ENCODE data around the gene CARMIL1. TPM values are rescaled to one million over a fixed set of nuclear protein-coding genes. Genes with fewer than 3 reads are reported as not detected.

Gene CARMIL1
- total RNA-seq, 4 donors from 2014 or later: 11.8 to 23.2 (median 17.1) TPM

GRCh38 chr6:25489399-25489798 is 210.2 kb downstream of the CARMIL1 start:
- no peak overlapping the region for H3K4me3 ChIP-seq
- no peaks in the 10 kb centered on the region for H3K36me3 ChIP-seq
- H3K4me1 ChIP-seq: no peaks in the 10 kb centered on the region
- H3K27me3 ChIP-seq: no peaks in the 10 kb centered on the region
- intact Hi-C loops (cut with DNase I; ENCODE audit: low total_unique reads): loop anchor here (5.0 kb wide), 1 partner anchor 212 kb away; the partner anchor contains the start of gene CARMIL1
- H3K9me3 ChIP-seq: no peaks in the 10 kb centered on the region
- H3K27ac ChIP-seq: peak overlapping the region in 1 of 2 donors; percentile 14
- TF ChIP-seq POLR2A (IDR thresholded peaks at IDR 0.05): no peak
- TF ChIP-seq, protein P1, sequence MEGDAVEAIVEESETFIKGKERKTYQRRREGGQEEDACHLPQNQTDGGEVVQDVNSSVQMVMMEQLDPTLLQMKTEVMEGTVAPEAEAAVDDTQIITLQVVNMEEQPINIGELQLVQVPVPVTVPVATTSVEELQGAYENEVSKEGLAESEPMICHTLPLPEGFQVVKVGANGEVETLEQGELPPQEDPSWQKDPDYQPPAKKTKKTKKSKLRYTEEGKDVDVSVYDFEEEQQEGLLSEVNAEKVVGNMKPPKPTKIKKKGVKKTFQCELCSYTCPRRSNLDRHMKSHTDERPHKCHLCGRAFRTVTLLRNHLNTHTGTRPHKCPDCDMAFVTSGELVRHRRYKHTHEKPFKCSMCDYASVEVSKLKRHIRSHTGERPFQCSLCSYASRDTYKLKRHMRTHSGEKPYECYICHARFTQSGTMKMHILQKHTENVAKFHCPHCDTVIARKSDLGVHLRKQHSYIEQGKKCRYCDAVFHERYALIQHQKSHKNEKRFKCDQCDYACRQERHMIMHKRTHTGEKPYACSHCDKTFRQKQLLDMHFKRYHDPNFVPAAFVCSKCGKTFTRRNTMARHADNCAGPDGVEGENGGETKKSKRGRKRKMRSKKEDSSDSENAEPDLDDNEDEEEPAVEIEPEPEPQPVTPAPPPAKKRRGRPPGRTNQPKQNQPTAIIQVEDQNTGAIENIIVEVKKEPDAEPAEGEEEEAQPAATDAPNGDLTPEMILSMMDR (IDR thresholded peaks at IDR 0.05): no peak
- no peak for DNase-seq

DNA sequence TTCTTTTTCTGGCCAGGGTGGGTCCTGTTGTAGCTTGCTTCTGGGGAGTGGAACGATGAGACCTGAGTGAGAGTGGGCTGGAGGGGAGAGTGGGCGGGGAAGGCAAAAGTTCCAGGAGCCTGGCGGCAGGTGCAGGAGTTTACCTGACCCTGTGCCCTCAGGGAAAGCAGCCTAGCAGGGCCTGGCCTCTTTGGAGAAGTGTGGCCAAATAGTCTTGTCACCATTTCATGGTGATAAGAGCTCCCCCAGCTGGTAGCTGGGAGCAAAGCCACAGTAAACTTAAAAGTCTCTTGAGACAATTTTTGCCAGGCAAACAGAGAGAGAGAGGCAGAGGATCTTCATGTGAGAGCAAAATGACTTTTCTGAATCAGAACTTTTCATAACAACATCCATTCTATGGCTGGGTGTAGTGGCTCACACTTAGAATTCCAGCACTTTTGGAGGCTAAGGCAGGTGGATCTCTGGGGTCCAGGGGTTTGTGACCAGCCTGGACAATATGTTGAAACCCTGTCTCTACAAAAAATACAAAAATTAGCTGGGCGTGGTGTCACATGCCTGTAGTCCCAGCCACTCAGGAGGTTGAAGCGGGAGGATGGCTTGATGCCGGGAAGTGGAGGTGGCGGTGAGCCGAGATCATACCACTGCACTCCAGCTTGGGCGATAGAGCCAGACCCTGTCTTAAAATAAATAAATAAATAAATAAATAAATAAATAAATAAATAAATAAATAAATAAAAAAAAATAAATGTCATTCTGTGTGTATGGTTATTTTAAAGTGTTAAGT is 211.0 kb downstream of the CARMIL1 start:
- TF ChIP-seq, protein P1 (IDR thresholded peaks at IDR 0.05): peak; percentile 64 to 85 (median 82)
- TF ChIP-seq POLR2A (IDR thresholded peaks at IDR 0.05): no peak
- Histone ChIP-seq H3K27ac (peak overlapping the region in 1 of 2 donors; percentile 14), H3K9me3 (no peaks in the 10 kb centered on the region), H3K4me3 (no peak overlapping the region), H3K27me3 (no peaks in the 10 kb centered on the region), H3K36me3 (no peaks in the 10 kb centered on the region), H3K4me1 (no peaks in the 10 kb centered on the region)
- peak; percentile 72 to 73 for DNase-seq
- intact Hi-C loops (cut with DNase I; ENCODE audit: low total_unique reads): no loop called here

DNA sequence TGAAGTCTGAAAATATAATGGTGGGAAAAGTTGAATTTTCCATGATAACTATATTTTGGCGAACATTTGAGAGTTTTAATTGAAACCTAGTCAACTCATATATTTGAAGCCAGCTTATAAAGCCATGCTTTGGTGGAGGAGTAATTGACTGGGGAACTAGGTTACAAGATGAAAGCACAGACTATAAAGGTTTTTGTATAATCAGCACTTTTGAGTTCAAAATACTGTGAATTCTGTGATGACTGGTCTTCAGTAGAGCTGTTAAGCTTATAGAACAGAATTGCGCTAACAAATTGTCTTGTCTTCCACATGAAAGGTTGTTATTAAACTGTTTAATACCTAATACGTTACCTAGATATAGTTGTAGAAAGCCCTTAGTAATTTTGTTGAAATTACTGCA is 213.8 kb downstream of the CARMIL1 start:
- H3K9me3 ChIP-seq: no peaks in the 10 kb centered on the region
- H3K4me3 ChIP-seq: no peak overlapping the region
- TF ChIP-seq, protein P1 (IDR thresholded peaks at IDR 0.05): no peak
- TF ChIP-seq POLR2A (IDR thresholded peaks at IDR 0.05): no peak
- intact Hi-C loops (cut with DNase I; ENCODE audit: low total_unique reads): no loop called here
- no peaks in the 10 kb centered on the region for H3K27me3 ChIP-seq
- no peaks in the 10 kb centered on the region for H3K4me1 ChIP-seq
- no peaks in the 10 kb centered on the region for H3K36me3 ChIP-seq
- no peak overlapping the region for H3K27ac ChIP-seq
- DNase-seq: no peak

DNA sequence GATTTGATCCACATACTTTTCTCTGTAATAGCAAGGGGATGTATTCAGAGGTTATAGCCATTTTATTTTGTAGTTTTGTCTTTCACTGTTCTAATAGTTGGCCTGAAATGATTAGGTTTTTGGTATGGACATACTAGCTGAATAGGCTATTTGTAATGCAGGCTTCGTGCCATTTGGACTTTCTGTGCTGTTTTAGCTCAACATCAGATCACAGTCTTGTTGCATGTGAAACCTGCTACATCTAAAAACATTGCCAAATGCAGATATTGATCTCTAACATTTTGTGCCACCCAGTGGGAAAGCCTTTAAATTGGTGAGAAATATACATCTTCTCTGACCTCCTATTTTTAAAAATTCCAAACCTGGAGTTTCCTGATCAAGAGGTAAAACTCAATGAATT is 215.3 kb downstream of the CARMIL1 start:
- intact Hi-C loops (cut with DNase I; ENCODE audit: low total_unique reads): no loop called here
- Histone ChIP-seq H3K27me3 (no peaks in the 10 kb centered on the region), H3K27ac (no peak overlapping the region), H3K4me3 (no peak overlapping the region), H3K36me3 (no peaks in the 10 kb centered on the region), H3K4me1 (no peaks in the 10 kb centered on the region), H3K9me3 (no peaks in the 10 kb centered on the region)
- TF ChIP-seq POLR2A (IDR thresholded peaks at IDR 0.05): no peak
- TF ChIP-seq, protein P1 (IDR thresholded peaks at IDR 0.05): no peak
- DNase-seq: no peak

- intact Hi-C loops (cut with DNase I; ENCODE audit: low total_unique reads): no loop called here
Observed at GRCh38 chr6:25497383-25498040, 218.3 kb downstream of the CARMIL1 start.

More at GRCh38 chr6:25497383-25498040, 218.3 kb downstream of the CARMIL1 start:
- H3K9me3 ChIP-seq: no peaks in the 10 kb centered on the region
- no peak for DNase-seq
- H3K27me3 ChIP-seq: no peaks in the 10 kb centered on the region
- H3K4me1 ChIP-seq: no peaks in the 10 kb centered on the region
- no peak overlapping the region for H3K27ac ChIP-seq
- H3K4me3 ChIP-seq: no peak overlapping the region
- TF ChIP-seq POLR2A (IDR thresholded peaks at IDR 0.05): no peak
- TF ChIP-seq, protein P1 (IDR thresholded peaks at IDR 0.05): no peak
- H3K36me3 ChIP-seq: no peaks in the 10 kb centered on the region
